ENCODE results near the gene TMEM38B. TPM values are rescaled to one million over a fixed set of nuclear protein-coding genes. Genes with fewer than 3 reads are reported as not detected.
"Not testable (repeated sequence)": the region's sequence is repeated elsewhere in the genome, so short reads cannot be mapped to it uniquely, and the experiment has no call there.

TMEM38B gene
- total RNA-seq, 1 donor from 2014 or later: 4.1 TPM

DNA sequence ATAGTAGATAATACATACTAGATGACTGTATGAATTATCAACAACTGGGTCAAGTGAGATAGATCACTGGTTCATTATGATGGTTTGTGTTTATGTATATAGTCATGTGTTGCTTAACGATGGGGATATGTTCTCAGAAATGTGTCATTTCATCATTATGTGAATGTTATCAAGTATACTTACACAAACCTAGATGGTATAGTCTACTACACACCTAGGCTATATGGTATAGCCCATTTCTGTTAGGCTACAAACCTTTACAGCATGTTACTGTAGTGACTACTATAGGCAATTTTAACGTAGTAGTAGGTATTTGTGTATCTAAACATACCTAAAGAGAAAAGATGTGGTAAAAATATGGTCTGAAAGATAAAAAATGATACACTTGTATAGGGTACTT, 31.0 kb downstream of the TMEM38B start:
- no peak for ATAC-seq

DNA sequence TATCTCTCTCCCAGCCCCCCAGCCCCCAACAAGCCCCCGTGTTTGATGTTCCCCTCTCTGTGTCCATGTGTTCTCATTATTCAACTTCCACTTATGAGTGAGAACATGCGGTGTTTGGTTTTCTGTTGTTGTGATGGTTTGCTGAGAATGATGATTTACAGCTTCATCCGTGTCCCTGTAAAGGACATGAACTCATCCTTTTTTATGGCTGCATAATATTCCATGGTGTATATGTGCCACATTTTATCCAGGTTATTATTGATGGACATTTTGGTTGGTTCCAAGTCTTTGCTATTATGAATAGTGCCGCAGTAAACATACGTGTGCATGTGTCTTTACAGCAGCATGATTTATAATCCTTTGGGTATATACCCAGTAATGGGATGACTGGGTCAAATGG, 33.9 kb downstream of the TMEM38B start:
- not testable (repeated sequence) for ATAC-seq

DNA sequence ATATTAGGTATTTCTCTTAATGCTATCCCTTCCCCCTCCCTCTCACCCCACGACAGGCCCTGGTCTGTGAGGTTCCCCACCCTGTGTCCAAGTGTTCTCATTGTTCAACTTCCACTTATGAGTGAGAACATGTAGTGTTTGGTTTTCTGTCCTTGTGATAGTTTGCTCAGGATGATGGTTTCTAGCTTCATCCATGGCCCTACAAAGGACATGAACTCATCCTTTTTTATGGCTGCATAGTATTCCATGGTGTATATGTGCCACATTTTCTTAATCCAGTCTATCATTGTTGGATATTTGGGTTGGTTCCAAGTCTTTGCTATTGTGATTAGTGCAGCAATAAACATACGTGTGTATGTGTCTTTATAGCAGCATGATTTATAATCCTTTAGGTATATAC, 37.1 kb downstream of the TMEM38B start:
- ATAC-seq: not testable (repeated sequence)

DNA sequence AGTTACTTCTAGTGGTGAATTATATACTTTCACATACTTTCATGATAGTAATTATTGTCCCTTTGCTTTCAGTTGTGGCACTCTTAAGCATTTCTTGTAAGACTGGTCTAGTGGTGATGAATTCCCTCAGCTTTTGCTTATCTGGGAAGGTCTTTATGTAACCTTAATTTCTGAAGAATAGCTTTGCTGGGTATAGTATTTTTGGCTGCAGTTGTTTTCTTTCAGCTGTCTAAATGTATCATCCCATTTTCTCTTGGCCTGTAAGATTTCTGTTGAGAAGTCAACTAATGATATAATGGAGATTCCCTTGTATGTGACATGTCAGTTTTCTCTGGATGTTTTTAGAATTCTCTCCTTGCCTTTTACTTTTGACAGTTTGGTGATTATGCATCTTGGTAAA, 41.0 kb downstream of the TMEM38B start:
- ATAC-seq: no peak

DNA sequence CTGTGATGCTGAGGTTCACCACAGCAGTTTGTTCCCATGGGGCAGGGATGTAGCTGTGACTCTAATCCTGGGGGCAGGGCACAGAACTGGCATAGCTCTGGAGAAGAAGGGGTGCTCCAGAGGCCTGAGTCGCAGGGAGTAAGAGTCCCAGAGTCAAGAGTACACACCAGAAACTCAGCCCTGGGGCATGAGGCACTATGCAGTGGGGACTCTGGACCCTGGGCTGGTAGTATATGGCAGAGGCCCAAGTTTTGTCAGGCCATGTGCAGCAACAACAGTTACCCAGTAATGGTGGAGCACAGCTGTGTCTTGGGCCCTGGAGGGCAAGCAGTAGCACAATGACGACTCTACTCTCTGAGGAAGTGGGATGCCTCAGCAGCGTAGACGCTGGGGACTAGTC, 42.9 kb downstream of the TMEM38B start:
- no peak for ATAC-seq

DNA sequence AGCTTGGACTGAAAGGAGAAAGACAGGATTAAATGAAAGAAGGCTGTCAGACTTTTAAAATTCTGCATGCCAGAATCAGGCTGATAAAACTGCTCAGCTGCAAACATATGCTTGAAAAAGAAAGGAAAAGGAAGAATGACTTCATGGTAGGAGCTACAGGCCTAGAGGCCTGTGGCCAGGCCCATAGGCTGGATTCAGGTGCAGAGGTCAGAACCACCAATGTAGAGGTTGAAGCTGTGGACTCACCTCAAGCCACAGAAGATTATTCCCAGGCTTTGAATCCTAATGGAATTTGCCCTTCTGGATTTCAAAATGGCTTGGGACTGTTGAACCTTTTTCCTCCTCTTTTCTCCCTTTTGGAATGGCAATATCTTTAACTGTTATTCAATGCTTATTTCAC, 47.7 kb downstream of the TMEM38B start:
- ATAC-seq: no peak

DNA sequence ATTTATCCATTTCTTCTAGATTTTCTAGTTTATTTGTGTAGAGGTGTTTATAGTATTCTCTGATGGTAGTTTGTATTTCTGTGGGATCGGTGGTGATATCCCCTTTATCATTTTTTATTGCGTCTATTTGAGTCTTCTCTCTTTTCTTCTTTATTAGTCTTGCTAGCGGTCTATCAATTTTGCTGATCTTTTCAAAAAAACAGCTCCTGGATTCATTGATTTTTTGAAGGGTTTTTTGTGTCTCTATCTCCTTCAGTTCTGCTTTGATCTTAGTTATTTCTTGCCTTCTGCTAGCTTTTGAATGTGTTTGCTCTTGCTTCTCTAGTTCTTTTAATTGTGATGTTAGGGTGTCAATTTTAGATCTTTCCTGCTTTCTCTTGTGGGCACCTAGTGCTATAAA, 53.0 kb downstream of the TMEM38B start:
- not testable (repeated sequence) for ATAC-seq

DNA sequence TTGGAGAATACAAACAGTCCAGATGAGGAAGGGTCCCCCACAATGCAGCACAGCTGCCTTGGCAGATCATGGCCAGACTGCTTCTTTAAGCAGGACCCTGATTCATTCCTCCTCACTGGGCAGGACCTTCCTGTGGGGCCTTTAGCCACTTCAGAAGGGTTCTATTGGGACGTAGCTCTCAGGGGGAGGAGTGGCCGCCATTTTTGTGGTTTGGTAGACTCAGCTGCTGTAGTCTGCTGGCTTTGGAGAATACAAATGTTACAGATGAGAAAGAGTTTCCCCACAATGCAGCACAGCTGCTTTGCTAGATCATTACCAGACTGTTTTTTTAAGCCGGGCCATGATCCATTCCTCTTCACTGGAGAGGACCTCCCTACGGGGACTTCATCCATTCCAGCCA, 57.4 kb downstream of the TMEM38B start:
- no peak for ATAC-seq

DNA sequence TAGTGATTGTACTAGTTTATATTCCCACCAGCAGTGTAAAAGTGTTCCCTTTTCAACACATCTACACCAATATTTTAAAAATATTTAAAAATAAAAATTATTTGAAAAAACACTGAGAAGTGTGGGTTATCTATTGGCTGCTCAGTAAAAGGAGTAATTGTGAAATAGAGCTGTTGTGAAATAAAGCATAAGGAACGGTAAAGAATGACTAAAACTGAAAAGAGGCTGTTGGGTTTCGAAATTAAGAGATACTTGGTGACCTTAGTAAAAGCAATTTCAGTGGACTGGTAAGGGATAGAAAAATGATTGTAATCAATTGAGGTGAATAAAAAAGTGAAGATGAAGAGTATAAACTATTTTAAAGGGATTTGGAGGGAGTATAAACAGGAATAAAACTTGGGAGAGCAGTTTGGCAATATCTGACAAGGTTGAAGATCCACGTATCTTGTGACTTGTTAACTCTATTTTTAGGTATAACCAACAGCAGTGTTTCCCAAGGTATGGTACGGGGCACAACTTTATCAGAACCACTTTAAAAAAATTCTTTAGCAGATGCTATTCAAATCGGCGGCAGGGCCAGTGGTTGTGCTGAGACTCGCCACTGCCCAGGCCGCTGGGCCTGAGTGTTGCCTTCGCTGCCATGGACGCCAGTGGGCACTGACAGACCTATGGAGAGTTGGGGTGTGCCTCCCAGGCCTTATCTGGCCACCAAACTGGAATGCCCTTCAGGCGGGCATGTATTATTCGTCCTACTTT, 63.3 kb downstream of the TMEM38B start:
- no peak for ATAC-seq

DNA sequence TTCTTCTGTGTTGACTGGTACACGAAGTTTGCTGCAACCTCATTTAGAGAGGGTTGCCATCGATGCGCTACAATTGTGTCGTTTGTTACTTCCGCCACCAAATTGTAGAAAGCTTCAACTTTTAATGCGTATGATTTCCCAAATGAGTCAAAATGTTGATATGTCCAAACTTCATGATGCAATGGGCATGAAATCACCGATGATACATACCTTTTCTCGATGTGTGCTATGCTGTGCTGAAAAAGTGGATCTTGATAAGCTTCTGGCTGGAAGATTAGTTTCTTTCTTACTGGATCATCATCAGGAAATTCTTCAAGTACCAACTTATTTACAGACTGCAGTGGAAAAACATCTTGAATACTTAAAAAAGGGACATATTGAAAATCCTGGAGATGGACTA, 65.7 kb downstream of the TMEM38B start:
- no peak for ATAC-seq

DNA sequence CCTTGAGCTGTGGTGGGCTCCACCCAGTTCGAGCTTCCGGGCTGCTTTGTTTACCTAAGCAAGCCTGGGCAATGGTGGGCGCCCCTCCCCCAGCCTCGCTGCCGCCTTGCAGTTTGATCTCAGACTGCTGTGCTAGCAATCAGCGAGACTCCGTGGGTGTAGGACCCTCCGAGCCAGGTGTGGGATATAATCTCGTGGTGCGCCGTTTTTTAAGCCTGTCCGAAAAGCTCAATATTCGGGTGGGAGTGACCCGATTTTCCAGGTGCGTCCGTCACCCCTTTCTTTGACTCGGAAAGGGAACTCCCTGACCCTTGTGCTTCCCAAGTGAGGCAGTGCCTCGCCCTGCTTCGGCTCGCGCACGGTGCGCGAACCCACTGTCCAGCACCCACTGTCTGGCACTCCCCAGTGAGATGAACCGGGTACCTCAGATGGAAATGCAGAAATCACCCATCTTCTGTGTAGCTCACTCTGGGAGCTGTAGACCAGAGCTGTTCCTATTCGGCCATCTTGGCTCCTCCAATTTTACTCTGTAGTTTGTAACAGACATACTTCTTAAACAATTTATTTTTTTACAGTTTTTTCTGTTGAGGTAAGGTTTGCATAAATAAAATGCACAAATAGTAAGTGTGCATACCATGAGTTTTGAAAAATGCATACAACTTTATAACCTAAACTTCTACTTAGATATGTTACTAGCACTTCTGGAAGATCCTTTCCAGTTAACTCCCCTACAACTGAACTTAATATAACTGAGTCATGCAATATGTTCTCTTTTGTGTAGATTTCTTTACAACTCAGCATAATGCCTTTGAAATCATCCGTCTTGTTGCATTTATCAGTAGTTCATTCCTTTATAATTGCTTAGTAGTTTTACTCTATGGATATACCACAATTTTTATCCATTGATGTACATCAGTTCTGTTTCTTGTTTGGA, 88.5 kb downstream of the TMEM38B start:
- not testable (repeated sequence) for ATAC-seq

DNA sequence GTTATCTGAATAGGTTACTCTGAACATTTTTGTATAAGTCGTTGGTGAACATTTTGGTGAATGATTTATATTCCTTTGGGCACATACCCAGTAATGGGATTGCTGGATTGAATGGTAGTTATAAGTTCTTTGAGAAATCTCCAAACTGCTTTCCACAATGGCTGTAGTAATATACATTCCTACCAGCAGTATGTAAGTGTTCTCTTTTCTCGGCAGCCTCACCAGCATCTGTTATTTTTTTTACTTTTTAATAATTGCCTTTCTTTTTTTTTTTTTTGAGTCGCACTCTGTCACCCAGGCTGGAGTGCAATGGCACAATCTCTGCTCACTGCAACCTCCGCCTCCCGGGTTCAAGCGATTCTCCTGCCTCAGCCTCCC, 89.1 kb downstream of the TMEM38B start:
- not testable (repeated sequence) for ATAC-seq

DNA sequence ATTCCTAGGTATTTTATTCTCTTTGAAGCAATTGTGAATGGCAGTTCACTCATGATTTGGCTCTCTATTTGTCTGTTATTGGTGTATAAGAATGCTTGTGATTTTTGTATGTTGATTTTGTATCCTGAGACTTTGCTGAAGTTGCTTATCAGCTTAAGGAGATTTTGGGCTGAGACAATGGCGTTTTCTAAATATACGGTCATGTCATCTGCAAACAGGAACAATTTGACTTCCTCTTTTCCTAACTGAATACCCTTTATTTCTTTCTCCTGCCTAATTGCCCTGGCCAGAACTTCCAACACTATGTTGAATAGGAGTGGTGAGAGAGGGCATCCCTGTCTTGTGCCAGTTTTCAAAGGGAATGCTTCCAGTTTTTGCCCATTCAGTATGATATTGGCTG, 92.5 kb downstream of the TMEM38B start:
- not testable (repeated sequence) for ATAC-seq

DNA sequence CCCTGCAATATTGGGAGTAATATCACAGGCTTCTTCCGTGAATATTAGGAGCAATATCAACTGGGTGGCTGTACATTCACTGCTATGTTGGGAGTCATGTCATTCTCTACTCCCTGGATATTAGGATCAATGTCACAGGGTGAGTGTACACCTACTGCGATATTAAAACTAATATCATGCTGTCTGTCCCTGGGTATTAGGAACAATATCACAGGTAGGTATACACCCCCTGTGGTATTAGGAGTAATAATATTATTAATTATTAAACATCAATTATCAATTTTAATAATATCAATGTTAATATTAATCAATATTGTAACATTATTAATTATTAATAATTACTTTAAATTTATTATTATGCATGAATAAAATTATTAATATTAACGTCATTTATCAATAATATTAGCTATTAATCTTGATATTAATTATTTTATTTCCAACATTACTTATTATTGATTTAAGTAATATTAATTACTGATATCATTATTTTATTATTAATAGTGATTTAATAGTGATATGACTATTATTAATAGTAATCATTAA, 121.9 kb downstream of the TMEM38B start:
- ATAC-seq: no peak

DNA sequence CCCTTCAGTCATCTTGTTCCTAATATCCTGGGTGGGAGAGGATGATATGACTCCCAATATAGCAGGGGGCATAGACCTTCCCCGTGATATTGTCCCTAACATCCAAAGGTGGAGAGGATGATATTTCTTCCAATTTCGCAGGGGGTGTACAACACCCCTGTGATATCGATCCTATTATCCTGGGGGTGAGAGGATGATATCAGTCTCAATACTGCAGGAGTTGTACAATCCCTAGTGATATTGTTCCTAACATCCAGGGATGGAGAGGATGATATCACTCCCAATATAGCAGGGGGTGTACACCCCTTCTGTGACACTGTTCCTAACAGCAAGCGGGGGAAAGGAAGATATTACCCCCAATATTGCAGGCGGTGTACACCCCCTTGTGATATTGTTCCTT, 122.6 kb downstream of the TMEM38B start:
- ATAC-seq: no peak

DNA sequence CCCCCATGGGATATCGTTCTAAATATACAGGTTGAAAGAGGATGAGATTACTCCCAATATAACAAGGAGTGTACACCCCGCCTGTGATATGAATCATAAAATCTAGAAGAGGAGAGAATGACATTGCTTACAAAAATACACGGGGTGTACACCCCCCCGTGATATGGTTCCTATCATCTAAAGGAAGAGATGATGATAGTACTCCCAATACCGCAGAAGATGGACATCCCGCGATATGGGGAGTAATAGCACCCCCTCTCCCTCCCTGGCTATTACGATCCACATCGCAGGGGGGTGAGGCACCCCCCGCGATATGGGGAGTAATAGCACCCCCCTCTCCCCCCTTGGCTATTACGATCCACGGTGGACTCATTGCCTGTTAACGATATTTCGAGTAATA, 124.6 kb downstream of the TMEM38B start:
- ATAC-seq: no peak

DNA sequence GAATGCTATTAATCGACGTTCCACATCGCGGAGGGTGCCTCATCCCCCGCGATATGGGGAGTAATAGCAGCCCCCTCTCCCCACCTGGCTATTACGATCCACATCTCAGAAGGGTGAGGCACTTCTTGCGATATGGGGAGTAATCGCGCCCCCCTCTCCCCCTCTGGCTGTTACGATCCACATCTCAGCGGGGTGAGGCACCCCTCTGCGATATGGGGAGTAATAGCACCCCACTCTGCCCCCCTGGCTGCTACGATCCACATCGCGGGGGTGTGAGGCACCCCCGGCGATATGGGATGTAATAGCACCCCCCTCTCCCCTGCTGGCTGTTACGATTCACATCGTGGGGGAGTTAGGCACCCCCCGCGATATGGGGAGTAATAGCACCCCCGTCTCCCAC, 128.5 kb downstream of the TMEM38B start:
- no peak for ATAC-seq

Other genes starting within 250 kb of the TMEM38B start
- 2.3 TPM for gene FSD1L, start 246.5 kb upstream of the TMEM38B start, total RNA-seq
- gene FKTN, start 136.4 kb upstream of the TMEM38B start, total RNA-seq: 12.3 TPM
- not detected for gene TAL2, start 32.1 kb upstream of the TMEM38B start, total RNA-seq